IgD-negative memory B cell (primary cell): ENCODE measurements around the gene SVIP. TPM values are rescaled to one million over a fixed set of nuclear protein-coding genes. Genes with fewer than 3 reads are reported as not detected.
A peak's percentile ranks its signal among the peaks of the same experiment; 100 is the strongest.

Experiments
- H3K27ac Mint-ChIP-seq, 3 donors: one replicate each; pipeline ENCODE4 v1.8.0; 2020 to 2022; ENCODE audit warnings: mild to moderate bottlenecking in 3 of 3, mixed read lengths in 3 of 3, moderate library complexity in 1 of 3
- H3K27me3 Mint-ChIP-seq: one replicate; pipeline ENCODE4 v1.8.0; 2021; ENCODE audit warnings: mixed read lengths
- H3K36me3 Mint-ChIP-seq: one replicate; pipeline ENCODE4 v1.8.0; 2020; ENCODE audit warnings: mild to moderate bottlenecking, mixed read lengths
- H3K4me1 Mint-ChIP-seq, 3 donors: one replicate each; pipeline ENCODE4 v1.8.0; 2020 to 2022; ENCODE audit warnings: mixed read lengths in 3 of 3, mild to moderate bottlenecking in 1 of 3
- H3K4me3 Mint-ChIP-seq, 4 donors: one replicate each; pipeline ENCODE4 v1.8.0; 2020 to 2022; ENCODE audit warnings: mild to moderate bottlenecking in 4 of 4, mixed read lengths in 4 of 4, moderate library complexity in 3 of 4
- H3K9me3 Mint-ChIP-seq, 3 donors: one replicate each; pipeline ENCODE4 v1.8.0; 2020 to 2021; ENCODE audit warnings: mixed read lengths in 3 of 3, mild to moderate bottlenecking in 1 of 3
- polyA plus RNA-seq: library from polyadenylated mRNA; unstranded; fragments of 300-500 nt; fragmentation: Illumina TruSeq; gene quantifications from one replicate; pipeline ENCODE4 v1.2.3, GENCODE V29; 2021

The SVIP gene
- polyA plus RNA-seq, 1 donor from 2014 or later: 38.2 TPM

- H3K27me3 Mint-ChIP-seq: no peaks in the 10 kb centered on the region
- H3K9me3 Mint-ChIP-seq: no peaks in the 10 kb centered on the region
- peak overlapping the region in 1 of 3 donors; percentile 11 for H3K27ac Mint-ChIP-seq
- H3K4me3 Mint-ChIP-seq: no peak overlapping the region
- peaks cover 3% of the 10 kb centered on the region for H3K36me3 Mint-ChIP-seq
- peaks cover 12 to 14% (median 14%) of the 10 kb centered on the region in 3 donors for H3K4me1 Mint-ChIP-seq
Observed at GRCh38 chr11:22808571-22809197, 20.9 kb downstream of the SVIP start.

GRCh38 chr11:22807855-22808570 lies 21.6 kb downstream of the SVIP start:
- no peaks in the 10 kb centered on the region for H3K9me3 Mint-ChIP-seq
- peaks cover 12 to 14% (median 14%) of the 10 kb centered on the region in 3 donors for H3K4me1 Mint-ChIP-seq
- peak overlapping the region in 1 of 4 donors; percentile 42 for H3K4me3 Mint-ChIP-seq
- no peaks in the 10 kb centered on the region for H3K27me3 Mint-ChIP-seq
- H3K36me3 Mint-ChIP-seq: peaks cover 3% of the 10 kb centered on the region
- no peak overlapping the region for H3K27ac Mint-ChIP-seq

GRCh38 chr11:22807391-22807790 lies 22.2 kb downstream of the SVIP start:
- Mint-ChIP-seq H3K27ac (peak overlapping the region in 1 of 3 donors; percentile 20), H3K4me3 (peak overlapping the region in 1 of 4 donors; percentile 2)

GRCh38 chr11:22802861-22803260 lies 26.7 kb downstream of the SVIP start:
- Mint-ChIP-seq H3K4me1 (peaks cover 2 to 6% (median 4%) of the 10 kb centered on the region in 3 donors), H3K27me3 (no peaks in the 10 kb centered on the region), H3K27ac (no peak overlapping the region), H3K4me3 (no peak overlapping the region), H3K36me3 (no peaks in the 10 kb centered on the region), H3K9me3 (no peaks in the 10 kb centered on the region)

More at GRCh38 chr11:22807391-22807790, 22.2 kb downstream of the SVIP start:
- H3K9me3 Mint-ChIP-seq: no peaks in the 10 kb centered on the region
- no peaks in the 10 kb centered on the region for H3K27me3 Mint-ChIP-seq
- peaks cover 12 to 14% (median 14%) of the 10 kb centered on the region in 3 donors for H3K4me1 Mint-ChIP-seq
- peaks cover 3% of the 10 kb centered on the region for H3K36me3 Mint-ChIP-seq

GRCh38 chr11:22800482-22800881 lies 29.1 kb downstream of the SVIP start:
- Mint-ChIP-seq H3K27me3 (no peaks in the 10 kb centered on the region), H3K27ac (no peak overlapping the region), H3K36me3 (no peaks in the 10 kb centered on the region)

GRCh38 chr11:22798901-22799300 lies 30.7 kb downstream of the SVIP start:
- H3K9me3 Mint-ChIP-seq: no peaks in the 10 kb centered on the region

More at GRCh38 chr11:22800482-22800881, 29.1 kb downstream of the SVIP start:
- H3K9me3 Mint-ChIP-seq: no peaks in the 10 kb centered on the region
- no peaks in the 10 kb centered on the region for H3K4me1 Mint-ChIP-seq
- no peak overlapping the region for H3K4me3 Mint-ChIP-seq

GRCh38 chr11:22797047-22797446 lies 32.6 kb downstream of the SVIP start:
- H3K27me3 Mint-ChIP-seq: no peaks in the 10 kb centered on the region
- no peaks in the 10 kb centered on the region for H3K9me3 Mint-ChIP-seq
- no peak overlapping the region for H3K4me3 Mint-ChIP-seq
- no peak overlapping the region for H3K27ac Mint-ChIP-seq
- H3K4me1 Mint-ChIP-seq: no peaks in the 10 kb centered on the region
- H3K36me3 Mint-ChIP-seq: no peaks in the 10 kb centered on the region

More at GRCh38 chr11:22798901-22799300, 30.7 kb downstream of the SVIP start:
- Mint-ChIP-seq H3K36me3 (no peaks in the 10 kb centered on the region), H3K27ac (no peak overlapping the region), H3K4me3 (no peak overlapping the region), H3K27me3 (no peaks in the 10 kb centered on the region), H3K4me1 (no peaks in the 10 kb centered on the region)

- H3K36me3 Mint-ChIP-seq: no peaks in the 10 kb centered on the region
- H3K4me3 Mint-ChIP-seq: no peak overlapping the region
- H3K4me1 Mint-ChIP-seq: no peaks in the 10 kb centered on the region
- no peaks in the 10 kb centered on the region for H3K9me3 Mint-ChIP-seq
- H3K27me3 Mint-ChIP-seq: no peaks in the 10 kb centered on the region
- no peak overlapping the region for H3K27ac Mint-ChIP-seq
Observed at GRCh38 chr11:22795914-22796313, 33.7 kb downstream of the SVIP start.

- Mint-ChIP-seq H3K9me3 (no peaks in the 10 kb centered on the region), H3K4me3 (no peak overlapping the region), H3K36me3 (no peaks in the 10 kb centered on the region), H3K4me1 (no peaks in the 10 kb centered on the region), H3K27me3 (no peaks in the 10 kb centered on the region), H3K27ac (no peak overlapping the region)
Observed at GRCh38 chr11:22792497-22792896, 37.1 kb downstream of the SVIP start.

GRCh38 chr11:22787551-22788162 lies 41.9 kb downstream of the SVIP start:
- Mint-ChIP-seq H3K36me3 (no peaks in the 10 kb centered on the region), H3K27me3 (no peaks in the 10 kb centered on the region), H3K27ac (no peak overlapping the region), H3K4me3 (no peak overlapping the region), H3K9me3 (no peaks in the 10 kb centered on the region), H3K4me1 (no peaks in the 10 kb centered on the region)

- H3K4me1 Mint-ChIP-seq: no peaks in the 10 kb centered on the region
- H3K27me3 Mint-ChIP-seq: no peaks in the 10 kb centered on the region
- H3K4me3 Mint-ChIP-seq: no peak overlapping the region
- no peaks in the 10 kb centered on the region for H3K36me3 Mint-ChIP-seq
- no peak overlapping the region for H3K27ac Mint-ChIP-seq
- H3K9me3 Mint-ChIP-seq: no peaks in the 10 kb centered on the region
Observed at GRCh38 chr11:22787055-22787454, 42.5 kb downstream of the SVIP start.

GRCh38 chr11:22786475-22786874 lies 43.1 kb downstream of the SVIP start:
- no peak overlapping the region for H3K27ac Mint-ChIP-seq
- no peaks in the 10 kb centered on the region for H3K36me3 Mint-ChIP-seq
- H3K4me3 Mint-ChIP-seq: no peak overlapping the region
- H3K9me3 Mint-ChIP-seq: no peaks in the 10 kb centered on the region
- no peaks in the 10 kb centered on the region for H3K27me3 Mint-ChIP-seq
- H3K4me1 Mint-ChIP-seq: no peaks in the 10 kb centered on the region

GRCh38 chr11:22785251-22785650 lies 44.4 kb downstream of the SVIP start:
- Mint-ChIP-seq H3K27ac (no peak overlapping the region), H3K9me3 (no peaks in the 10 kb centered on the region), H3K4me1 (peaks cover 3 to 7% (median 5%) of the 10 kb centered on the region in 3 donors), H3K27me3 (no peaks in the 10 kb centered on the region), H3K4me3 (no peak overlapping the region), H3K36me3 (no peaks in the 10 kb centered on the region)

GRCh38 chr11:22780952-22781593 lies 48.5 kb downstream of the SVIP start:
- Mint-ChIP-seq H3K4me3 (no peak overlapping the region), H3K9me3 (no peaks in the 10 kb centered on the region), H3K4me1 (peaks cover 3 to 7% (median 5%) of the 10 kb centered on the region in 3 donors), H3K27me3 (no peaks in the 10 kb centered on the region), H3K27ac (peak overlapping the region in 1 of 3 donors; percentile 14), H3K36me3 (peaks cover 2% of the 10 kb centered on the region)

GRCh38 chr11:22779850-22780249 lies 49.8 kb downstream of the SVIP start:
- Mint-ChIP-seq H3K36me3 (peaks cover 2% of the 10 kb centered on the region), H3K27ac (no peak overlapping the region), H3K27me3 (no peaks in the 10 kb centered on the region), H3K9me3 (no peaks in the 10 kb centered on the region), H3K4me1 (peaks cover 3 to 7% (median 5%) of the 10 kb centered on the region in 3 donors), H3K4me3 (peak overlapping the region in 1 of 4 donors; percentile 1)
